NCI-H345 (cell line): ENCODE measurements around the gene BEND7.

Source experiments
- DNase-seq: peaks from one replicate; lab custom pipeline; 2025; lab: John Stamatoyannopoulos, UW

Gene BEND7

GRCh38 chr10:13520194-13520593 is 8.6 kb downstream of the BEND7 start:
- no peak for DNase-seq

GRCh38 chr10:13518076-13518692 is 10.6 kb downstream of the BEND7 start:
- DNase-seq, result no peak

GRCh38 chr10:13517675-13518074 is 11.1 kb downstream of the BEND7 start:
- DNase-seq, result no peak

GRCh38 chr10:13516176-13516575 is 12.6 kb downstream of the BEND7 start:
- no peak for DNase-seq

GRCh38 chr10:13515467-13515866 is 13.3 kb downstream of the BEND7 start:
- no peak for DNase-seq

- DNase-seq, result no peak
These were observed 14.5 kb downstream of the BEND7 start for GRCh38 chr10:13514296-13514695.

GRCh38 chr10:13512564-13512963 is 16.2 kb downstream of the BEND7 start:
- DNase-seq, result no peak

GRCh38 chr10:13511409-13511808 is 17.4 kb downstream of the BEND7 start:
- DNase-seq, result no peak

GRCh38 chr10:13505052-13505680 is 23.6 kb downstream of the BEND7 start:
- DNase-seq, result no peak

- no peak for DNase-seq
These were observed 24.9 kb downstream of the BEND7 start for GRCh38 chr10:13503745-13504463.

GRCh38 chr10:13502380-13502779 is 26.4 kb downstream of the BEND7 start:
- DNase-seq, result no peak

- DNase-seq, result no peak
These were observed 28.6 kb downstream of the BEND7 start for GRCh38 chr10:13500201-13500600.

GRCh38 chr10:13499150-13499549 is 29.7 kb downstream of the BEND7 start:
- no peak for DNase-seq

GRCh38 chr10:13496931-13497330 is 31.9 kb downstream of the BEND7 start:
- peak; percentile 11 for DNase-seq

GRCh38 chr10:13496164-13496563 is 32.6 kb downstream of the BEND7 start:
- DNase-seq, result no peak

- DNase-seq, result no peak
These were observed 36.2 kb downstream of the BEND7 start for GRCh38 chr10:13492493-13493180.

GRCh38 chr10:13491747-13492360 is 37.0 kb downstream of the BEND7 start:
- no peak for DNase-seq

GRCh38 chr10:13490503-13490902 is 38.3 kb downstream of the BEND7 start:
- no peak for DNase-seq

- no peak for DNase-seq
These were observed 39.7 kb downstream of the BEND7 start for GRCh38 chr10:13489035-13489599.

- DNase-seq, result no peak
These were observed 43.2 kb downstream of the BEND7 start for GRCh38 chr10:13485623-13486022.

- DNase-seq, result no peak
These were observed 44.9 kb downstream of the BEND7 start for GRCh38 chr10:13483951-13484350.

GRCh38 chr10:13483073-13483472 is 45.7 kb downstream of the BEND7 start:
- DNase-seq, result no peak
